Stimulated activated naive CD4-positive, alpha-beta T cell (primary cell): ENCODE results near the gene NAP1L4.

Experiments
- DNase-seq, 6 experiments: peaks; one replicate each; lab custom pipeline; 2025; lab: John Stamatoyannopoulos, UW

Gene NAP1L4

GRCh38 chr11:2992997-2993325, 832 bp upstream of the NAP1L4 start:
- no peak for DNase-seq

DNA sequence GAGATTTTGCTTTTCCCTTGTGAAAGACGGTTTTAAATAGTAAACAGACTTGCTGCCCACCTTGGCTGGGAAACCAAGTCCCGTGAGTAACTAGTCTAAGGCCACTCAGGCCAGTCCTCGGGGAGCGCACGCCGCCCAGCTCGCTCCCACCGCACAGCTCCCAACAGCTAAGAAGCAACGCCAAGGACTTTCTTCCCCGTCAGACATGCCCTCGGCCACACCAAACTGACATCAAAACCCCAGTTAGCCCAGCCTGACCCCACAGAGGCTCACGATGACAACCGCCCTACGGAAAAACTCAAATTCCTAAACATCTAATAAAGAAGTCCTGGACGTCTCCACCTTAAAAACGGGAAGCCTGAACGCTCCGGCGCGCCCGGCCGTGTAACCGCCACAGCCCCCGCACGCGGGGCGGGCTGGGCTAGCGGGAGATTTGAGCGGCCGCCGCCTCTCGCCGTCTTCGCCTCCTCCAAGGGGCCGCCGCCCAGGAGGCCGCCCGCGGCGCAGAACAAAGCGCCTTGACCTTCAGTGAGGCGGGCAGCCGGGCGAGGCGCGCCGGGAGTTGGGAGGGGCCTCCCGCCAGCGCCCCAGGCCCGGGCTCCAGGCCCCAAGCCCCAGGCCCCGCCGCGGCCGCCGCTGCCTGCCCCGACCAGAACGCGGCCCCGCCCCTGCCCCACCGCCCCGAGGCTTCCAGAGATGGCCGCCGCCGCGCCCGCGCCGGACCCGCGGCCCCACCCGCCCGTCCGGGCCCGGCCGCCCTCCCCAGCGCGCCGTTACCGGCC, 486 bp downstream of the NAP1L4 start:
- peak in 2 of 6 experiments; percentile 43 to 50 for DNase-seq

- peak in 1 of 6 experiments; percentile 19 for DNase-seq
These were observed 1.3 kb downstream of the NAP1L4 start for GRCh38 chr11:2990617-2991451.

DNA sequence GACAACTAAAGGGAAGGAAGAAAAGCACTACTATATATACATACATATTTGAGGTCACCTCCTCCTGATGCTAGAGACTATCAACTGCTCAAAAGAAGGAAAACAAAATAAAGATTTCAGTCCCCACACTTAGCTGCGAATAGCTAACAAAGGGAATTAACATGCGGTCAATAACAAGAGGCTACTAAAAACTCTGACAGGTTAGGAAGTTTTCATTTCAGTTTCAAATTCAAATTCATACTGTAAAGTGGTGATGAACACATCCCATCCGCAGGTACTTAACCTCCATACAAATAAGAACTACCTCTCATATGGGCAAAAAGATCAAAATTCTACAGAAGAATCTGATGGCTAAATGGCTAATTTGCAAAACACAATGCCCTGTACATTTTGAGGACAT, 2.6 kb downstream of the NAP1L4 start:
- no peak for DNase-seq

DNA sequence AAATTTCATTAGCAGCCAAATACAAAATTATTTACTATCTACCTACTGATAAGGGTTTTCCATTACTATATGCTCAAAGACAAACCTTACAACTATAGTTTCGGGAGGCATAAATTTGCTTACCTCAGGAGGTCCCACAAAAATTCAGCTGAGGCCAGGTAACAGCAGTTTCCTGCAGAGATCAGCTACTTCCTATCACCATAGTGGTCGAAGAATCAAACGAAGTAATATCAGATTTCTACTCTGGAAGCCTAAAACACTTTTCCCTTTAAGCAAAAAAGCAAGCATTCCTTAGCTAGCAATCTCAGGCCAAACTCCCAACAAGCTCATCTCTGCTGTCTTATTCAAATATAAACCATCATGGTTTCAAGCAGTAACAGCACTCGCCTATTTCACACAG, 3.1 kb downstream of the NAP1L4 start:
- DNase-seq, result no peak

DNA sequence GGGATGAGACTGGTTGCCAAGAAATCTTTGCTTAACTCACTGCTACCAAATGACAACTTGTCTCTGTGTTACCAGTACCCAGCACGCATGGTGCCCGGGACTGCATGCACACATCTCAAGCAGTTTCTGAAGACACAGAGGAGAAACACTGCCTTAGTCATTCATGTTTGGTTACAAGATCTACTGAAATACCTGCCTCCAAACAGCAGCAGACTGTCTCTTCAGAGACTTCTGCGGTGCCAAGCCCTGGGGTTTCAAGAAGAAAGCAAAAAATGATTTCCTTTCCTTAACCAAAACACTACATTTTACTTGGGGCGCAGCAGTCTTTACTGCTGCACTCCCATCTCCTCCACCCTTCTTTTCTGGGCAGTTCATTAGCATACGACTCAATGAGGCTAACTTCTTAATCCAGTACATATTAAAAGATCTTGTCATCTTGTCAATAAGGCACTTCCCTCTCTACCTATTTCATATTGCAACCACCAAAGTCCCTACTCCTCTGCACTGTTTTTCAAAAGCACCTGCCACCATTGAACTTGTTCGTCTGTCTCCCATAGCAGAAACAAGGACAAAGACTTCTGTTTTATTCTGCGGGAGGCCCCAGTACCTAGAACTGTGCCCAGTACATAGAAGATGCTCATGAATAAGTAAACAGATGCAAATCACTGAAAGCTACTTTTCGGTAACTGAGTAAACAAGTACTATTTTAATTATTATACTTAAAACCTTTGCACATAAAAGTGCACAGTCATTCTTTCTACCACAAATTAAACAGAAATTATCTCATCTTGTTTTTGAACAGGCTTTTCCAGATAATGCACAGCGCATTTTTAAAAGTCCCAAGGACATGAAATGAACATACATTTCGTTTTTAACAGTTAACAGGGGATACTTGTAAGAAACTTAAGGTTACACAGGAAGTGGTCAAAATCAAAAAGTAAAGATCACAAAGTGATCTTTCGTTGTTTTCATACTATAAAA, 4.0 kb downstream of the NAP1L4 start:
- DNase-seq, result peak; percentile 19 to 73 (median 48)

DNA sequence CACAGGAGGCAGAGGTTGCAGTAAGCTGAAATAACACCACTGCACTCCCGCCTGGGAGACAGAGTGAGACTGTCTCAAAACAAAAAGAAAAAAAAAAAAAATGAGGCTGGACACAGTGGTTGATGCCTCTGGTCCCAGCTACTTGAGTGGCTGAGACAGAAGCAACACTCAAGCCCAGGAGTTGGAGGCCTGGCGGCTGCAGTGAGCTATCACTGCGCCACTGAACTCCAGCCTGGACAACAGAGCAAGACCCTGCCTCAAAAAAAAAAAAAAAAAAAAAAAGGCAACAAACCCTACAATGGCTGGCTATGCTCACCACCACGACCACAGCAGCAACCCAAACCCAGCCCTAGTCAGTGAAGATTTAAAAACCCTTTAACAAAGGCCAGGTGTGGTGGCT, 8.2 kb downstream of the NAP1L4 start:
- DNase-seq, result no peak

GRCh38 chr11:2982214-2982613, 9.9 kb downstream of the NAP1L4 start:
- no peak for DNase-seq

DNA sequence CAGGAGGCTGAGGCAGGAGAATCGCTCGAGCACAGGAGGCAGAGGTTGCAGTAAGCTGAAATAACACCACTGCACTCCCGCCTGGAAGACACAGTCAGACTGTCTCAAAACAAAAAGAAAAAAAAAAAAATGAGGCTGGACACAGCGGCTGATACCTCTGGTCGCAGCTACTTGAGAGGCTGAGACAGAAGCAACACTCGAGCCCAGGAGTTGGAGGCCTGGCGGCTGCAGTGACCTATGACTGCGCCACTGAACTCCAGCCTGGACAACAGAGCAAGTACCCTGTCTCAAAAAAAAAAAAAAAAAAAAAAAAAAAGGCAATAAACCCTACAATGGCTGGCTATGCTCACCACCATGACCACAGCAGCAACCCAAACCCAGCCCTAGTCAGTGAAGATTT, 11.0 kb downstream of the NAP1L4 start:
- no peak for DNase-seq

GRCh38 chr11:2980168-2980840, 11.8 kb downstream of the NAP1L4 start:
- DNase-seq, result no peak

GRCh38 chr11:2977113-2977512, 15.0 kb downstream of the NAP1L4 start:
- DNase-seq, result no peak

DNA sequence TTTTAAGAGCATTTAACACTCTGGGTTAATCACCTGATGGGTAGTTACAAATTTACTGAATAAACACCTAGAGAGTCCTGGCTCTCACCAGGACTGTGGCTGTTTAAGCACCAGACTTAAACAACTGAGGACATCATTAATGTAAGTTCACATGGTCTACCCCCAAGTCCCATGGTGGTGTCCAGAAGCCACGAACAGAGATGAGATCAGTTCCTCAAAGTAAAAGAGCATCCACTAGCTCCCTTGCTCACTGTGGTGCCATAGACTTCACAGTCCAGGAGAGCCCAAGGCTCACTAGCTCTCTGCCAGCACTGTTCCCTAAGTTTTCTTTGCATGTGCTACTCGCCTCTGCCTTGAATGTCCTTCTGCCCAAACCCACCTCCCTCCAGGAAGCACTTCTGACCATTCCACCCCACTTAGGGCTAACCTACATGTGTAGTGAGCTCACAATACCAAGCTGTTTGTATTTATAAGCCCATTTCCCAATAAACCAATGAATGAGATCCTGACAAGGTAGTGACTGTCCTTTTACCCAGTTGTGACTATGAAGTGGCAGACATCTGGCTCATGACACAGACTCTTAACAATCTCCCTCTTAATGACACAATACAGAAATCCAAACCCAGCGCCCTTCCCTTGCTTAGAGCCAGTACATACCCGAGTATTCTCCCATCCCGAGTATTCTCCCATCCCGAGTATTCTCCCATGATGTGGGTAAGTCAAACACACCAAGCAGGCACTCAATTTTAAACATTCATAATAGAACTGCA, 15.7 kb downstream of the NAP1L4 start:
- DNase-seq, result no peak

DNA sequence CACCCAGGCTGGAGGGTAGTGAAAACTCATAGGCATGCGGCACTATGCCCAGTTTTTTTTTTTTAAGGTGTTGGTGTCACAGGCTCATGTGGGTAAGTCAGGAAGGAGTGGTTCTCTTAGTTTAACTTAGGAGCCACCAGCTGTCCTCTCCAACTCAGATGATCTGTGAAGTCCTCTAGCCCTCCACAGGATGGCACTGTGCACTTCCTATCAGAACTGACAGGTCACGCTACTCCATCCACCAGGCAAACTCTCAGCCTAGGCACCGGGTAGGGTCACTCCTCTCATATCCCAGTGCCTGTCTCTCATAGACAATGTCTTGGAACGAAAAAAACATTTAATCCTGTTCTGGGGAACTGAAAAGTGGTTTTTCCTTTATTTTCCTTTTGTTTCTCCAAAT, 16.5 kb downstream of the NAP1L4 start:
- peak; percentile 8 to 52 (median 34) for DNase-seq

GRCh38 chr11:2974272-2974671, 17.9 kb downstream of the NAP1L4 start:
- DNase-seq, result no peak

DNA sequence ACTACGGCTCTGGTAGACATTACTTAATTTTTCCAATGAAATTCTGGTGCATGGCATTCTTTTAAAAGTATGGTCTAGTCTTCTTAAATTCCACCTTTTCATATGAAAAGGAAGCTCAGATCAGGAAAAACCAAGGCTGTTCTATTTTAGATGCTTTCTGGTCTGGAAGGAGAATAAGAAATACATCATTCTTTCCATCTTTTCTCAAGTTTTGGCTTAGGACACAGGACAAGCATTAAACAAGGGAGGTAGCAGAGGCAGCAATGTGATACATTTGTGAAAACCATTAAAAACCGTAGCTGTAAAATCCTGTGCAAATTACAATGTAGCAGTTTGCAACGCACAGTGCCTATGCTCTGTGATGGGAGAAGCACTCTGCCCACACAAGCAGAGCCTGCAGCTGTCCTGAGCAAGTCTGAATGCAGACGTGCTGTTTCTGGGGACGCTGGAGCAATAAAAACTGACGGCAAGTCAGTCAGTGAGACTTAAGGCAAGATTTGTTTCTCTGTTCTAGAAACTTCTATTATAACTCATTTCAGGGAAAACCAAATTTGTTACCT, 23.7 kb downstream of the NAP1L4 start:
- DNase-seq, result no peak

- peak in 1 of 6 experiments; percentile 10 for DNase-seq
These were observed 27.3 kb downstream of the NAP1L4 start for GRCh38 chr11:2964782-2965181.

DNA sequence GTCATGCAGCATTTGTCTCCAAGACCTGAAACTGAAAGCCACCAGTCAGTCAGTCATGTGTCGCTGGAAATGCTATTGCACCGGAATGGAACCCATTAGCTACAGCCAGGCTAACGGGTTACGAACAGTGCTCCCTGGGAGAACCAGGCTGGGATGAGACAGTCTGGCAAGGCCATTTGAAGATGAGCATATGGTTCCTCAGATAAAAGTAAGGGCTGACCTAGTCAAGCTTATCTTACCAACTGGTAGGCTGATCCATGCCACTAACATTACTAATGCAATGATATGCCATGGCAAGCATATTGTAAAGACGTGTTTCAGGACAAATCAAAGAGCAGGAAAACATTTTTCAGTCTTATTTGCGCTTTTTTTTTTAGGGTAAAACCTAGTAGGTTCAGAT, 28.4 kb downstream of the NAP1L4 start:
- DNase-seq, result no peak

DNA sequence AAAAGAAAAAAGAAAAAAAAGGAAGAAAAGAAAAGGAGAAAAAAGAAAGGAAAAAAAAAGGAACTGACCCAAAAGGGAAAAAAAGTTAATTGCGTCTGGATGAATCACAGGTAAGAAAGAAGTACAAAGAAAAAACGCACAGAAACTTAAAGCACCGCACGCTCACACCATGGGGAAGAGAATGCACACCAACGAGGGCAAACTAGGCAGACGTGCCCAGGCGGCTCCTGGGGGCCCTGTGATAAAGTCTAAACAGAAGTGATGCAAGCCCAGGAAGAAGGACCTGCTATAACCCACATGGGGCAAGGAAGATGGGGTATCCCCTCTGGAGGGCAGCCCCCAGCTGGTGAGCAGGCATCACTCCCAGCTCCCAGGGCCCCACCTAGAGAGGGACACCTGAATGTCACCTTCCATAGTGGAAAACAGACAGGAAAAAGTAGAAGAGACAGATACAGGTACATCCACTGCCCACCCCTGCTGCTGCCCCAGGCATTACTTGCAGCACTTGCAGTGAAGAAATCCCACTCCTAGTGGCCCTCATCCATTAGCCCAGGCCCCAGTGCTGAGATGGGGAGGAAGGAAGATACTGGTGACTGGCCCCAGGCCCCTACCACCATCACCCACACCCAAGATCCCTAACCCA, 28.9 kb downstream of the NAP1L4 start:
- no peak for DNase-seq

- DNase-seq, result no peak
These were observed 31.0 kb downstream of the NAP1L4 start for GRCh38 chr11:2961080-2961479.

DNA sequence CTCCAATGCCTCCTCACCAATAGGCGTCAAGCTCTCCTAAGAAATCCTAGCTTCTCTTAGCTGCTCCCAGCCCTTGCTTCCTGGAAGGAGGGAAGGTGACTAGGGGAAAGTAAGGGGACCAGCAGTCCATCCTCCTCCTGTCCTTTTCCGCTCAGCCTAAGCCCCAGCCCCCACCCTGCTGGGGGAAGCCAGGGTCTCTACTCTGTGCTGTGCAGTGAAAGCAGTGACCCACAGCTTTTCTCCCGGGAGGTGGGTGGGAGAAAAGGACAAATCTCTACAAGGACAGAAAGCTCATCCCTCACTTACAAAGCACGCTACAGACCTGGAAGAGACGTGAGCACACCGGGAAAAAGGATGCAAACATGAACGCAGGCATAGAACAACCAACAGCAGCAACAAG, 32.0 kb downstream of the NAP1L4 start:
- no peak for DNase-seq
